Activated naive CD4-positive, alpha-beta T cell treated with Interleukin-2 at 50 U/mL for 16 hours (primary cell): ENCODE measurements around the gene CRIP1.

Experiments
- DNase-seq: peaks from one replicate; pipeline ENCODE4 v3.0.0-alpha.2; 2020

CRIP1 gene

DNA sequence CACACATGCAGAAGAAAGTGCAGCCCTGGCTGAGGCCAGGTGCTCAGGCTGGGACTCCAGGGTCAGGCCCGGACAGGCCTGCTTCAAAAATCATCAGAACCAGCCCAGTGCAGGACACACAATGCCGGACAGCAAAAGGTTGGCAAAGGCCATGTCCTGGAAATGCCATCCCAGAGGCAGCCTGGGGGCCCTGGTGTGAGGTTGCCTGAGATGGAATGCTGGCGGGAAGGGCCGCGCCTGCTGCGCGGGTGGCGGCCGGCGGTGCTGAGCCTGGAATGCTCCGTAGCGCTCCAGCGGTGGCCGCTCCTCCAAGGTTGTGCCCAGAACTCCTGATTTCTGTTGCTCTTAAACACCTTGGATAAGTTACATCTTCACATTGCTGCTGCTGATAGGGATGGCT lies 33.7 kb upstream of the CRIP1 start:
- DNase-seq = no peak

DNA sequence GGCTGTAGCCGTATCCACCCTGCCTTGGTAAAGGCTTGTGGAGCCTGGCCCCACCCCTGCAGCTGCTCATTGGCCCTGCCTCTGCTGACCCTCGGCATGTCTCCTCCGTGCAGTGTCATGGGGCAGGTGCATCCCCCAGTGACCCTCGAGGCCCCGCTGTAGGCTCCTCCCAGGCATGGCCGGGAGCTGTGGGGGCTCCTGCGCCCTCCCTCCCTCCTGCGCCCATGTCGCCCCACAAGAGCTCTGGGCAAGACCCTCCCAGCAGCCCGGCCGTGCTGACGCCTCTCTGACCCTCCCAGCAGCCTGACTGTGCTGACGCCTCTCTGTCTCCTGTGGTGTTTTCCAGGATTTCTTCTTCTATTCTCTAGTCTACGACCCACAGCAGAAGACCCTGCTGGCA lies 32.8 kb upstream of the CRIP1 start:
- DNase-seq = no peak

DNA sequence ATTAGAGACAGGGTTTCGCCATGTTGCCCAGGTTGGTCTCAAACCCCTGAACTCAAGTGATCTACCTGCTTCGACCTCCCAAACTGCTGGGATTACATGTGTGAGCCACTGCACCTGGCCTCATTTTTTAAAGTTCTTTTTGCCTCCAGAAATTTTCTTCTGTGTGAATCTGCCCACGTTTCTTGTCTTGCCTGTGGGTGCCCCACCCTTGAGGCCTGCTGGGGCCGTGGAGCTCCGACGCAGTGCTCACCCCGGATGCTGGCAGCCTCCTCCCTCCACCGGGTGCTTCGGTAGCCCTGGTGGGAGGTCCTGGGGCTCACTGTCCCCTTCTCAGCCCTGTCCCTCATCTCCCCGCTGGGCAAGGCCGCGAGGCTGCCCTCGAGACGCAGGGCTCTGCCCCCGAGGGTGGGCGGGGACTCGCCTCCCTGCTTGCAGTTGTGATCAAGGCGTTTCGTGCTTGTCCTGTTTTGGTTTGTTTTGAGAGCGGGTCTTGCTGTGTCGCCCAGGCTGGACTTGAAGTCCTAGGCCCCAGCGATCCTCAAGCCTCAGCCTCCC lies 31.5 kb upstream of the CRIP1 start:
- no peak for DNase-seq

DNA sequence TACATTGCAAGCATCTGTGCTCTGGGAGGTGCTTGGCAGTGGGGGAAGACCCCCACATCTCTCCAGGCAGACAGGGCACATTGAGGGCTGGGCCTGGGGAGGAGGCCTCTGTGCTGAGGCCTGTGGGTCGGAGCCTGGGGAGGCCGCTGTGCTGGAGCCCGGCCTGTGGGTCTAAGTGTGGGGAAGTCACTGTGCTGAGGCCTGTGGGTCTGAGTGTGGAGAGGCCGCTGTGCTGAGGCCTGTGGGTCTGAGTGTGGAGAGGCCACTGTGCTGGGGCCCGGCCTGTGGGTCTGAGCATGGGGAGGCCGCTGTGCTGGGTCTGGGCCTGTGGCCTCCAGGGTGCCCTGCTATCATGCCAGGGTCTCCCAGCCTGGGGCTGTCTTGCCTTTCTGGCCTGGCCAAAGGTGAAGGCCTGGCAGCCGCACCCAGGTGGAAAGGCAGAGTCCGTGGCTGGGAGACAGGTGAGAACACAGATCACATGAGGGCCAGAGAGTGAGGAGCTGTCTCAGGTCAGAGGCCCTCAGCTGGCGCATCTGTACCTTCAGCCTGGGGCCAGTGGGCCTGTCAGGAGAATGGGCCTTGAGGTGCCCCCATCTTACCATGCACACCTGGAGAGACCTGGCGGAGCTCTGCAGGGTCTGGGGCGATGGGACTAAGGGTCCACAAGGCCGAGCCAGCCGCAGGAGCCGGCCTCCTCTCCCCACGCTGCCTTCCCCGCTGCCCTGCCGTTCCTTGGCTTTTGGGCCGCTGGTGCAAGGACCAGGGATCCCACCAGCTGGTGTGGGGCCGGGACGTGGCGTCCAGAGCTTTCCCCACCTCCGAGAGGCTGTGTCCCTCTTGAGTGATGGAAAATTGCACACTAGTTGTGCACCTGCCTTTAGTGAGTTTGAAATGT lies 30.7 kb upstream of the CRIP1 start:
- DNase-seq = no peak

DNA sequence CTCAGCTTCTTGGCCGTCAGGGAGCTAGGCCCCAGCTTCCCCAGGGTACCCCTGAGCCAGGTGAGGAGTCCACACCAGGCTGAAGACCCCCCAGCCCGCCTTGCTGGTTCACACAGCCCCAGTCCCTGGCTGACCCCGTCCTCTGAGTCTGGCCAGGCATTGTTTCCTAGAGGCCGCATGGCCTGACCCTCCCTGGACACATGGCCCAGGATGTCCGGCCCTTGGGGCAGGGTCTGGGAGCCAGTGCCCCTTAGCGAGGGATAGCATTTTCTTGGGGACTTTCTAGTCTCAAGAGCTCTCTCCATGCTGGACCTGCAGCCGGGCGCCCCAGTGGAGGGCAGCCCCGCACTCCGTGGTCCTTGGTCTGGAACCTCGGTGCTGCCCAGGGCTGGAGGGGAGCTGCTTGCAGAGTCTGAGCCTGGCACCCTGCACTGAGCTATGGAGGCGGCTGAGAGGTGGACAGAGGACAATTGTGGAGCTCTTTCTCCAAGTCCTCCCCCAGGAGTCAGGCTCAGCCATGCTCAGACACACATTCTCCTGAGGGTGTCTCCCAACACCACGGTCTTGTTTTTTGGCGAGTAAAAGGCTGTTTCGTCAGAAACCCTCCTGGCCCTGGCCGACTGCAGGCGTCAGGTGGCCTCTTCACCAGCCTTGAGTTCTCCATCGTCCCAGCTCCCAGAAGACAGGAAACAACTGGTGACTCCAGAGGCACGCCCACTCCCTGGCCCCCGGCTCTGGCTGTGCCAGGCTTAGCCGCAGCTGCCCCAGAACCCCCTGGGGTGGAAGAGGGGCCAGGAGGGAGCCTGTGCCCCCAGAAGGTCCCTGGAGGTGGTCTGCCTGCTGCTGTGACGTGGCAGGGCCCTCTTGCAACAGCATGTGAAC lies 29.7 kb upstream of the CRIP1 start:
- no peak for DNase-seq

DNA sequence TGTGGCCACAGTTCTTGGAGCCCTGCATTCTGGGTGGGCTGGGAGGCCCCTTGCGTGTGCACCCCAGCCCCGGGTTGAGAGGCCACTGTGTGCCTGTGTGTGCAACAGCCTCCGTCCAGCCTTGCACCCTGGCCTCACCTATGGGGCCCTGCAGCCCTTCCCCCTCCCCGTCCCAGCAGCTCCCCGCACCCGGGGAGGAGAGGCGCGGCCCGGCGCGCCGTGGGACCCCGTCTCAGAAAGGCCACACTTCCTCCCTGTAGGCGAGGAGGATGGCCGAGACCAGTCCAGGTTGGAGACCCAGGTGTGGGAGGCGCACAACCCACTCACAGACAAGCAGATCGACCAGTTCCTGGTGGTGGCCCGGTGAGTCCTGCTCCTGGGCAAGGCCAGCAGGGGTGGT lies 28.7 kb upstream of the CRIP1 start:
- DNase-seq = no peak

DNA sequence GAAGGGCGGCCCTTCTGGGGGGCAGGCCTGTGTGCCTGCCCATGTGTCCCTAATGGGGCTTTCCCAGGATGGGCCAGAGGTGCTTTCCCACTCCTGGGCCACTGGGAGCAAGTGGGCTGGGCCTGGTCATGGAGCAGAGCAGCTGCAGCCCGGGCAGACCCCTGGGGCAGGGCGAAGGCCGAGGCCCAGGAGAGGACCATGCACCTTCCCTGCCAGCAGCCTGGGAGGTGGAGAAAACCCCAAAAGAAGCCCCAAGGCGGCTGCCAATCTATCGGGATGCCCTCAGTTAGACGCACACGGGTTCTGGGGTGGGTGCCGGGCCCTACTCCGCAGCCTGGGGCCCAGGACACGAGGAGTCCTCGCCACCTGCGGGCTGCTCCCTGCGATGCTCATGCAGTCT lies 28.1 kb upstream of the CRIP1 start:
- DNase-seq = no peak

DNA sequence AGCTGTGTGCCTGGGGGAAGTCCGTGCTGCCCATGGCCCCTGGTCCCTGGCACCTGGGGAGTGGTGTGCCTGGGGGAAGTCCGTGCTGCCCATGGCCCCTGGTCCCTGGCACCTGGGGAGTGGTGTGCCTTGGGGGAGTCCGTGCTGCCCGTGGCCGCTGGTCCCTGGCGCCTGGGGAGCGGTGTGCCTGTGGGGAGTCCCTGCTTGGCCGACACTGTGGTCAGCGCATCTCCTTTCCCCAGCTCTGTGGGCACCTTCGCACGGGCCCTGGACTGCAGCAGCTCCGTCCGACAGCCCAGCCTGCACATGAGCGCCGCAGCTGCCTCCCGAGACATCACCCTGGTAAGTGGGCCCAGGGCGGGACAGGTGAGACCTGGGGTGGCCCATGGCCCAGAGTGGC lies 26.6 kb upstream of the CRIP1 start:
- no peak for DNase-seq

DNA sequence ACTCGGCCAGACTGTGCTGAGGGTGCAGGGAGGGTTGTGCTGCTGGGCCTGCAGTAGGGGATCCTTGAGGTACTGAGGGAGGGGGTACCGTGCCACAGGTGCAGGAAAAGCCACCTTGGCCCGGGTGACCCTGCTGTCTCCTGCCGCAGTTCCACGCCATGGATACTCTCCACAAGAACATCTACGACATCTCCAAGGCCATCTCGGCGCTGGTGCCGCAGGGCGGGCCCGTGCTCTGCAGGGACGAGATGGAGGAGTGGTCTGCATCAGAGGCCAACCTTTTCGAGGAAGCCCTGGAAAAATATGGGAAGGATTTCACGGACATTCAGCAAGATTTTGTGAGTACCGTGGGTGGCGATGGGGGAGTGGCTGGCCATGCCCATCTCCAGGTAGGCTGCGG lies 26.1 kb upstream of the CRIP1 start:
- no peak for DNase-seq

DNA sequence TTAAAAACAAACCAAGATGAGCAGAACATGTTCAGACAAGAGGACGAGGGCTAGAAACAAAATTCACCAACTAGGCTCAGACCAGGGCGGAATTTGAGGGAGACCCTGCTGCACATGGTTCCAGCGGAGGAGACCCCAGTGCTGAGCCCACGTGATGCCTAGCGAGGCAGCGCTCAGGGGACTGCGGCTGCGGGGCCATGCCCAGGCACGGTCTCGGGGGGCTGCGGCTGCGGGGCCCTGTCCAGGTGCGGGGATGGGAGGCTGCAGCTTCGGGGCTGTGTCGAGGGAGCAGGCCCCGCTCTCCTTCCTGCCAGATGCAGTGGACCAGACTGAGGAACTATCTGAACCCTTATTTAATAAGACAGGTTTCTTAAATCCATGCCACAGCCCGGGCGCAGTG lies 24.8 kb upstream of the CRIP1 start:
- no peak for DNase-seq

DNA sequence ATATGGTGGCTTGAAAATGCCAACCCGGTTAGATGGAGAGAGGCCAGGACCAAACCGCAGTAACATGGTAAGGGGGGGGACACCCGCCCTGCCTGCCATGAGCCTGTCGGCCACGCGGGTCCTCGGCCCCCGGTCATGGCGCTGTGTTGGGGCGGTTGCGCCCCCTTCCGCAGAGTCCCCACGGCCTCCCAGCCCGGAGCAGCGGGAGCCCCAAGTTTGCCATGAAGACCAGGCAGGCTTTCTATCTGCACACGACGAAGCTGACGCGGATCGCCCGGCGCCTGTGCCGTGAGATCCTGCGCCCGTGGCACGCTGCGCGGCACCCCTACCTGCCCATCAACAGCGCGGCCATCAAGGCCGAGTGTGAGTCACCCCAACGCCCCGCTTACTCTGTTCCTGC lies 22.2 kb upstream of the CRIP1 start:
- no peak for DNase-seq

DNA sequence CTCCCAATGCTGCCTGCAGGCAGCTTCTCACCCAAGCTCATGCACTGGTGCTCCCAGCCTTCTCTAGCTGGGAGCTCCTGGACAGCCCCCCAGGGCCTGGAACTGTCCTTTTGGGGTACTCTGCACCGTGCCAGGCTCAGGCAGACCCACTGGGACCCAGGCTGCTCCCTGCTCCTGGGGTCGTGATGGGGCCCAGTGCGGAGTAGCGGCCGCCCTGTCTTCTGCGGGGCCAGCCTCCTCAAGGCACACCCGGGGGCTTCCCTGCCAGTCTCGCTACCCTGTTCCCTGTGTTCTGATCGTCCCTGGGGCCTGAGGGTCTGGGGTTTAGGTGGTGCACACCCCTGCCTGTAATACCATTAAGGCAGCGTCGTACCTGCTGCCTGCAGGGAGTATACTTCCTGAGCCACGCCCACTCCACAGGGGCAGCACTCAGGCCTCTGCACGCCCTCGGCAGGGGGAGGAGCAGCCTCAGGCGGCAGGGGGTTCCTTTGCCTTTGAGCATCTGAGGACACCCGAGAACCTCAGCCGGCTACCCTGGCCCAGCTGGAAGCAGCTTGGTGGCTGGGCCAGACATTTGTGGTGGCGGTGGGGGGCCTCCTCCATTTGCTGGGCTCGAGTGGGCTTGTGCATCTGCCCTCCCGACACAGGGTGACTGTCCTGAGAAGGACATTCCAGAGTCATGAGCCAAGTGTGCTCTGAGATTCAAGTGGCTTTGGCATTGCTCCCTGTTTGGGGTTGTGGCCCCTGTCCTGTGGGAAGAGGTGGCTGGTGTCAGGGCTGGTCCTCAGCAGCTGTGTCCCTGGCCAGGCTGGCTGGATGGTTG lies 21.3 kb upstream of the CRIP1 start:
- no peak for DNase-seq

DNA sequence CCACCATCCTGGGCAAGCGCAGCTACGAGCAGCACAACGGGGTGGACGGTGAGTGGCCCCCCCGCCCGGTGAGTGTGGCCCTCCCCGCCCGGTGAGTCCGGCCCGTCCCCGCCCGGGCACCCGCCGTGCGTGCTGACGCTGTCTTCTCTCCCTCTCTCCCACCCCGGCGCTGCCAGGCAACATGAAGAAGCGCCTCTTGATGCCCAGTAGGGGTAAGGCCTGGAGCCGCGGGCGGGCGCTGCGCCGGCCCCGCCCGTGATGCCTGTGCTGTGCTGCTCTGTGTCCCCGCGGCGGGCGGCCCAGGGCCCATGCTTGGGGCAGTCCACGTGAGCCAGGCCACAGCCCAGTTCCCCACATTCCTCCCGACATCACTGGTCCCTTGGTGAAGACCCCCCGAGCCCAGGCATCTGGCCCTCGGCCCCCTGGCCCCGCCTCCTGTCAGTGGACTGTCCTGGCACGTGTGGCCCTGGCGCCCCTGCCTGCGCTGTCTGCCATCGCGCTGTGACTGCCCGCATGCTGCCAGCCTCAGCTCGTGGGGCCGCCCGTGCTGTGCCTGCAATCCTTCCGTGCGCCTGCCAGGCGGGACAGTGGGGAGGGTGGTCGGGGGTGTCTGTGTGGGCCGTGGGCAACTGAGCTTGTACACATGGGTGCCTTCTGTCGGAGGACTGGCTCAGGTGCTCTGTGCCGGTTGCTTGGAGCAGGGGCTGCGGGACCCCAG lies 20.0 kb upstream of the CRIP1 start:
- no peak for DNase-seq

DNA sequence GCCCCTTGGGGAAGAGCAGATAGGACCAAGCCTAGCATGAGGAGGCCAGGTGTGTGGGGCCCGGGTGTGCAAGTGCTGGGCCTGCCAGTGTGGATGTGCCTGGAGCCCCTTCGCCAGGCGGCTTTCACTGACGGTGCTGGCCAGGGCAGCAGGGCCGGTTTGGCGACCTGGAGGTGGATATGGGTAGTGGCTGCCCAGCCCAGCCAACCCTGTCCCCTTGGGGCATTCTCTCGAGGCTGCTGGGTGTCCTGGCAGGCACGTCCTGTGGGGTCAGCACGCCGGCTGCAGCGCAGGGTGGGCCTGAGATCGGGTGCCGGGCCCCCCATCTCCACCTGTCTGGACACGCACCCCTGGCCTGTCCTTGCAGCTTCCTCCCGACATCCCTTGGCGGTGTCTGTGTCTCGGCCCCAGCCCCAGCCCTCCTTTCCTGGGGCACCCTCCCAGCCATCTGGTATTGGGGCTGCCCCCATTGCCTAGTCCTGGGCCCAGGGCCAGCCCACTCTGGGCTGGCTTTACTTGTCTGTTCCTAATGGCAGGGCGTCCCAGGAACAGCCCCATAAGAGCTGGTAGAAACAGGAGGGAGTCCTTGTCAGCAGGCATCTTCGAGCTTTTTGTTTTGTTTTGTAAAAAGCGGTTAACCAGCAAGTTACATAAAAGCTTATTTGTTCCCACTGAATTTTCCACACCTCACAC lies 19.3 kb upstream of the CRIP1 start:
- DNase-seq = no peak

DNA sequence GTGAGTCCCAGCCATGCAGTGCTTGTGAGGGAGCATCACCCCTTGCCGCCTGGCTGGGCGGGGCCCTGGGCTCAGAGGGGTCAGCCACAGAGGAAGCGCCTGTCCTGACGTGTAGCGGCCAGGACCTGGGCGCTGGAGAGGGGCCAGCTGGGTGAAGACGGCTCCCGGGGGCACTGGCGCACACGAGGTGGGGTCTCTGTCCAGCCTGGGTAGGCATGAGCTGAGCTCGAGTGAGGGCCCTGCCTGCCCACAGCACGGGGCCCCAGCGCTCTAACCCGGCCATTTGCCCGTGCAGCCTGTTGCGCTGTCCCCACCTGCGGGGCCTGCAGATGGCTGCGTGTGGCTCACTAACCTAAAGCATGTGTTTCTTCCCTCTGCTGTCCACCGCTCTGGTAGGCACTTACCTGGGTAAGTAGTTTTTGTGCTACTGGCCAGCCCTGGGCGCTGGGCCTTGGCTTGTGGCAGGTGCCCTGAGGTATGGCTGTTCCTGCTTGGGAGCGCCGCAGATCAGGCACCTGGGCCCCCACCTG lies 18.7 kb upstream of the CRIP1 start:
- no peak for DNase-seq

DNA sequence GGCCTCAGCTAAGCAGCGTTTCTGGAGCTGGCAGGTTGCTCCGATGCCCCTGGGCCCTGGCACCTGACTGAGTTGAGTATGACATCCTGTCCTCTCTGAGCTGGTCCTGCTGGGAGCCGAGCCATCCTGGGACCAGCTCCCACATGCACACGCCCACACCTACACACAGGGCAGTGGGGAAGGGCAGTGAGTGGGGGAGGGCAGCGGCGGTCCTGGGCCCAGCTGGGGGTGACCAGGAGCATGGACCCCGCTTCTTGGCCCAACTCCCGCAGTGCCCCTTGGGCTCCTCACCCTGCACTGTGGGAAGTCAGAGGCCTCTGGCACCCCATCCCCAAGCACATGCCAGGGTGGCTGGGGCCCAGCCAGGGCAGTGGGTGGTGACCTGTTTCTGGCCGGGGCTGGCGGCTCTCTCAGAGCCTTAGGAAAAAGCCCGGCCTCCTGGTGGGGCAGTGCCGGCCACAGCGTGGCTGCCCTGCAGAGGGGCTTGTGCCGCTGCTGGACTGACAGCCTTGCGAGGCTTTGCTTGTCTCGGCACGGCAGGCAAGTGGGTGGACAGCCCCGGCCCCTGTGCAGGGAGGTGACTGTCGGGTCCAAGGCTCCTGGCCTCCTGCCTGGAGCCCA lies 18.0 kb upstream of the CRIP1 start:
- DNase-seq = no peak

DNA sequence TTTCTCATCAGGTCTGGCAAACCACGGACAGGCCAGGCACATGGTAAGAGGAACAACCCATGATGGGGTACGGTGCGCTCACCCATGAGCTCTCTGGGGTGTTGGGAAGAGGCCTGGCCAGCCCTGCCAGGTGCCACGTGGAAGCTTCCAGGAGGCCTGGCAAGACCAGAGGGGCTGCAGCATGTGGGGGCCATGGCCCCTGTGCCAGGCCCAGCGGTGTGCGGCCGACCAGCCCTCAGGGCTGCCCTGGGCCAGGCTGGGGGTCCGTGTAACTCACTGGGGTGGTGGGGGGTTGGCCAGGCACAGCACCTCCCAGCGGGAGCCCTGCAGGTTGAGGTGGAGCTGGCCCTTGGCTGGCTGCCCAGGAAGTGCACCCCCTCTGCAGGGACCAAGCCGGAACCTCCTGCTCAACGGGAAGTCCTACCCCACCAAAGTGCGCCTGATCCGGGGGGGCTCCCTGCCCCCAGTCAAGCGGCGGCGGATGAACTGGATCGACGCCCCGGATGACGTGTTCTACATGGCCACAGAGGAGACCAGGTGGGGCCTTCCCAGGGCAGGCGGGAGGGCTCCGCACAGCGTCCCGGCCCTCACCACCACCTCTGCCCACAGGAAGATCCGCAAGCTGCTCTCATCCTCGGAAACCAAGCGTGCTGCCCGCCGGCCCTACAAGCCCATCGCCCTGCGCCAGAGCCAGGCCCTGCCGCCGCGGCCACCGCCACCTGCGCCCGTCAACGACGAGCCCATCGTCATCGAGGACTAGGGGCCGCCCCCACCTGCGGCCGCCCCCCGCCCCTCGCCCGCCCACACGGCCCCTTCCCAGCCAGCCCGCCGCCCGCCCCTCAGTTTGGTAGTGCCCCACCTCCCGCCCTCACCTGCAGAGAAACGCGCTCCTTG lies 17.0 kb upstream of the CRIP1 start:
- no peak for DNase-seq

DNA sequence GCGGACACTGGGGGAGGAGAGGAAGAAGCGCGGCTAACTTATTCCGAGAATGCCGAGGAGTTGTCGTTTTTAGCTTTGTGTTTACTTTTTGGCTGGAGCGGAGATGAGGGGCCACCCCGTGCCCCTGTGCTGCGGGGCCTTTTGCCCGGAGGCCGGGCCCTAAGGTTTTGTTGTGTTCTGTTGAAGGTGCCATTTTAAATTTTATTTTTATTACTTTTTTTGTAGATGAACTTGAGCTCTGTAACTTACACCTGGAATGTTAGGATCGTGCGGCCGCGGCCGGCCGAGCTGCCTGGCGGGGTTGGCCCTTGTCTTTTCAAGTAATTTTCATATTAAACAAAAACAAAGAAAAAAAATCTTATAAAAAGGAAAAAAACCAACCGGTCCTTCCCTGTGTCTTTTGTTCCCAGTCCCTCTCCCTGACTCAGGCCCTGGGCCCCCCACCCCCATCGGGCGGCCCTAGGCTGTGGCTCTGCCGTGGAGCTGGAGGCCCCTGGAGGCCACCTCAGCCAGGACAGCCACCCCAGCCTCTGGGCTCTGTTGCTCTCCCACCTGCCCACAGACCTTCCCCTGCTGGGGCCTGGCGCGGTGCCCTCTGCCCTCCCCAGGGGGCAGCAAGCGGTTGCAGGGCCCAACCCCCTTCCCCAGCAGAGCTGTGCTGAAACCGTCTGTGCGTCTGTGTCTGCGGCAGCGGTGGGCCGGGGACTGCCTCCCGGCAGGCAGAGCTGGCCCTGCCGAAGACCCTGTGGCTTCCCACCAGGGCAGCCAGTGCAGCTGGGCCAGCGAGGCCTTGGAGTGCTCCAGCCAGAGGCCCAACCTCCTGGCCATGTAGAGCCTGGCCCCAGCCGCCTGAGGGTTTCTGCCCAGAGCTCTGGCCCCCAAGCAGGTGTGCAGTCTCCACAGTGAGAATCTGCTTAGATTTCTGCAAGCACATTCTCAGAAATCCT lies 16.1 kb upstream of the CRIP1 start:
- DNase-seq = no peak
